ENCODE results near the gene ATP9B.
"Not testable (repeated sequence)": the region's sequence is repeated elsewhere in the genome, so short reads cannot be mapped to it uniquely, and the experiment has no call there.

ATP9B gene

DNA sequence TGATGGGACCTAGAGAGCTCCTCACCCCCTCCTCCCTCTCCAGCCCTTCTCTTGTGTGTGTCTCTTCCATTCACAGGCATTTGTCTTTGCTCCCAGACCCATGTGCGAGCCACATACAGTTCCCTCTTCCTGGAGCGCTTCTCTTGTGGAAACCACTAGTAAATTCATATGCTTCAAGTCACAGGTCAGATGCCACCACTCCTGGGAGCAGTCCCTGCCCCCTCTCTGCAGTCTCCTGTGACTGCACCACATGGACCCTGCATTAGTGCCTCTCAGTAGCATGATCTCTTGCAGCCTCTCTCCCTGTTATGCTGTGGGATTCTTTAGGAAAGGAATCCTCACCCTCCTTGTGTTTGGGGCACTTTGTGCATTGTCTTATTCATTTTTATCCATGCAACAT is 230.1 kb downstream of the ATP9B start:
- DNase-seq: no peak

DNA sequence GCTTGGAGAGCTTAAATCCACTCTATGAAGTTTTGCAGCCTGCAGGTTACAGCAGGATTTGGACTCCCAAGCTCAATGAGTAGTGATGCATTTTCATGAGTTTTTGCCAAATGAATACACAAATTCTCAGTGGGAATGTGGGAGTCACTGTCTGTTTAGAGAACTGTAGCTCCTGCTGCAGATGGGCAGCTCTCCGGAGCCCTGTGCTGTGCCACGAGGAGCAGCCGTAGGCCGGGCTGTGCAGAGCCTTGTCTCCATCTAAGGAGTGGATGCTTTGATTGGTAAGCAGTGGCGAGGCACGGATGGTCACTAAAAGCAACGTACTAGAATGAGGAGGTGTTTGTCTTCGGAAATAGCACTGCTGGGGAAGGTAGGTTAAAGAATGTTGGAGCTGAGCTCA is 230.5 kb downstream of the ATP9B start:
- no peak for DNase-seq

DNA sequence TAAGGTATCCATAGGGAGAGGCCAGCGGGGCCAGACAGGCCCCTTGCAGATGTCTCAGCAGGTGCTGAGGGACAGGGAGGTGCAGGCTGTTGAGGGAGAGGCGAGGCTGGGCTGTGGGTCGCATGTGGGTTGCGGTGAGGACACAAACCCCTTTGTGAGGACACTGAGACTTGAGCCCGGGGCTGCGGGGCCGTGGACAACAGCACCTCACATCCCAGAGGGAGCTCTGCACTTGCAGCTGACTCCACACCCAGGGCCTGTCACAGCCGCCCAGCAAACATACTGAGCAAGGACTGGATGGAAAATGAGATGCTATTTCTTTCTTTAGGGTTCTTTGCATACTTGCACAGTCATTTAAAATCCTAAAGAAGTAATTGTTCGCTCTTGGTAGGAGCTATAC is 231.2 kb downstream of the ATP9B start:
- DNase-seq: no peak

DNA sequence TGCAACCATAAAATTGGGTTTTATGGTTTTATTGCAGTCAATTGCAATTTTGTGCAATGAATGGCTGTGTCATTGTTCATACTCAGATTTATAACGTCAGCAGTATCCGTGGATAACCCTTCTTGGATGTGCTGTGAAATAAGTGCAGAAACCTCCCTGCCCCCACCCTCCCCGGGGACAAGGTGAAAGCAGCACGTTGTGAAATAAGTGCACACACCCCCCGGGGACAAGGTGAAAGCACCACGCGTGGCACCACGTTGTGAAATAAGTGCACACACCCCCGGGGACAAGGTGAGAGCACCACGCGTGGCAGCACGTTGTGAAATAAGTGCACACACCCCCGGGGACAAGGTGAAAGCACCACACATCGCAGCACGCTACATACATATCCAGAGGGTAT is 232.9 kb downstream of the ATP9B start:
- DNase-seq: no peak

DNA sequence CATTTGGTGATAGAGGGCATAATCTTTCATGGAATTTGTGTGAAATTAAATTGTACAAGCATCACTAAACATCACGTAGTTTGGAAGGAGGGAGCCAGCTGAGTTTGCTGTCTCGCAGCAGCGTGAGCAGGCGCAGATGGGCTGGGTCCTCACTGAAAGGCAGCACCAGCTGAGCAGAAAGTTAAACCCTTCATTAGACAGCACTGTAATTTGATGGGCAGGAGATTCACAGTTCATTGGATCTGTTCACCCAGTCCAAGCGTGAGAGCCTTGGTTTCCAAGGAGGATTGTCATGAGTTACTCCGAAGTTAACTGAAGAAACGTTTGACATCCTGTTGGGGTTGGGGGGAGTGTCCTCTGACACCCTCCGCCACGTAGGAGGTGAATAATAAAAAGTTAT is 236.7 kb downstream of the ATP9B start:
- no peak for DNase-seq

DNA sequence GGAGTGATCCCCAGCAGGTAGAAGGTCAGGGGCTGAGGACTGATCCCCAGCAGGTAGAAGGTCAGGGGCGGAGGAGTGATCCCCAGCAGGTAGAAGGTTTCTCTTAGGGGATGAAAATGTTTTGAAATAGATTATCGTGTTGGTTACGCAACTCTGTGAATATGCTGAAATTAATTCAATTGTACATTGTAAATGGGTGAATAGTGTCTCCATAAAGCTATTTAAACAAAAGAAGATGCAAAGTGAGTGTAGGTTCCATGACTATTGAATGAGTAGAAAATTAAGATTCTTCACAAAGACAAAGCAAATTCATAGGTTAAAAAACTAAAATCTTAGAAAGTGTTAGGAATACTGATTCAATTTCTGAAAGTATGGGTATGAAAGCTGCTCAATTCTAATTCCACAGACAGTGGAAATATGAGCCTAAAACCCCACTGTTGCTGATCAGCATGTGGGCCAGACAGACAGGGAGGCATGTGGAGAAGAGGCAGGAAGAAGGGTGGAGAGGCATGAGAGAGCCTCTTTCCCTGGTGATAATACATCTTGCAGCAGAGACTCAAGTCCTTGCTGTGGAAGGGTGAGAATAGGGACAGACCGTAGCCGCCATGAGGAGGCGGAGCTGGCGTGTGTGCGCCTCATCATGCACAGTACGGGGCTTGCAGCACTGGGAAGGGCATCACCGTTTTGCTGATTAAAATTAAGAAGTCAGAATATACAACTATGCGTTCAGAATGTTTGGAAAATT is 240.6 kb downstream of the ATP9B start:
- DNase-seq: peak; percentile 28

DNA sequence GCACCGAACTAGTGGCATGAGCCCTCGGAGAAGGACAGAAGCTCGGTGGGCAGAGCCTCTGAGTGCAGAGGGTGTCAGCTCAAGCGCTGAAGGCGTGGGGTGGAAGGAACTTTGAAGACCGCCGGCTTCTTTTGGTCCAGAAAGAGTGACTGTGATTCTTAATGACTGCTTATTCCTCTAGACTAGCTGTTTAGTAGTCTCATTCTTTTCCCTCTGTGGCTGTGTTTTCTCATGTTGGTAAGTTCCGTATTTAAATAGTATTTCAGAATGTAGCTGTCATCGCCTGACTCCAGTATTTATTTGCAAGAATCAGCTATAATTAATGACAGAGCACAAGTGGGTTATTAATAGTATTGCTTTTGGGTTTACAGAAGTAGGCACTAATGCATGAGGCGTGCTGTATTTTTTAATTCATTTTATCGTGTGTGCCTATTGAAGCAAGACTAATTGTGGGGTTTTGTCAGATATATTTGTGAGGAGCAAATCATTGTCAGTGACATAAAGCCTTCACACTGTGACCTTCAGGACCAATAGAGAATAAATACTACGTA is 245.7 kb downstream of the ATP9B start:
- DNase-seq: peak; percentile 81

DNA sequence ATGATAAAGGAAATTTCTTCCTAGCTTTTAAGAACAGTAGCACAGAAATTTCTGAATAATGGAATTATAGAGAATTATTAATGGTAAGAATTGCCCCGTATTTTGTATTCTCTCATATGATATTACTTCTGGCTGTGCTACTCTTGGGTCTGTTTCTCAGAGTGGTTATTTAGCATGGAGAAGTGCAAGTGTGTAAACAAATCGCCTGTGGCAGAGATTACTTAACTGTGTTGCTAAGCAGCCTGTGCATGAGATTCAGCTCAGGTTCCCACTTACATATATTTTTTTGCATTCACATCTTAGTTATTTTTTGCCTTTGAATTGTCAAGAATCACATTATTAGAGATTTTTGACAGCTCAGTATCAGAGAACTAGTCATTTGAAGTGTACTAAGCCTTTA is 246.4 kb downstream of the ATP9B start:
- peak; percentile 85 for DNase-seq

DNA sequence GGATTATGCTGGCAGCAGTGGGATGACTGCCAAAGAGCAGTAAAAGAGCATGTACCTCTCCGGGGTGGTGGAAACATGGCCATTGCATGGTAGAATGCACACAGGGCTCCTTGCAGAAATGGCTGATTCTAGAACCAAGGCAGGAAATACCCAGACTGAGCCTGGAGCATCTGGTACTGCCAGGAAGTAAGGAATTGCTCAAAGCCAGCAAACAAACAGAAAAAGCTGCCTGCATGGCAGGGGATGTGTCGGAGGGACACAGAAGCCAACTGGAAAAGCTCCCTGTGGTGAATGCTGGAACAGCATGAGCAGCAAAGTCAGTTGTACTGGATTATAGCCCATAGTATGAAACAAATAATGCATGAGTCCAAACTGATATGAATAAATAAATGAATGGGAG is 248.5 kb downstream of the ATP9B start:
- DNase-seq: peak; percentile 65

DNA sequence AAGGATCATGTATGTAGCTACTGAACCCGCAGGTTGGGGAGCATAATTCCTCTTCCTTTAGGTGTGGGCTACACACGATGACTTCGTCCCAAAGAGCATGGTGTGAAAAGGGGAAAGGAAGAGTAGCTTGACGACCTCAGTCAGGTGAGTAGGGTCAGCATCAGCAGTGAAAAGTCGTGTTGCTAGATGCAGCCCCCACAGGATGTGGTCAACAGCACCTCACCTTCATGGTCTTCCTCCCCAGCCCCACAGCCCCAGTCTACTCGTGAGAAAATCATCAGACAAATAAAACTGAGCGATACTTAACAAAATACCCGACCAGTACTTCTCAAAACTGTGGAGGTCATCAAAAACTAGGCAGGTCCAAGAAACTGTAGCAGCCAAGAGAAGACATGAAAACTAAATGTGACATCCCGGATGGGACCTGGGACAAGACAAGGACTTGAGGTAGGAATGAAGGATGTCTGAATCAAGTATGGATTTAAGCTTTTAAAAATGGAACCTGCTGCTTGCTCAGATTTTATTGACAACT is 249.0 kb downstream of the ATP9B start:
- no peak for DNase-seq

DNA sequence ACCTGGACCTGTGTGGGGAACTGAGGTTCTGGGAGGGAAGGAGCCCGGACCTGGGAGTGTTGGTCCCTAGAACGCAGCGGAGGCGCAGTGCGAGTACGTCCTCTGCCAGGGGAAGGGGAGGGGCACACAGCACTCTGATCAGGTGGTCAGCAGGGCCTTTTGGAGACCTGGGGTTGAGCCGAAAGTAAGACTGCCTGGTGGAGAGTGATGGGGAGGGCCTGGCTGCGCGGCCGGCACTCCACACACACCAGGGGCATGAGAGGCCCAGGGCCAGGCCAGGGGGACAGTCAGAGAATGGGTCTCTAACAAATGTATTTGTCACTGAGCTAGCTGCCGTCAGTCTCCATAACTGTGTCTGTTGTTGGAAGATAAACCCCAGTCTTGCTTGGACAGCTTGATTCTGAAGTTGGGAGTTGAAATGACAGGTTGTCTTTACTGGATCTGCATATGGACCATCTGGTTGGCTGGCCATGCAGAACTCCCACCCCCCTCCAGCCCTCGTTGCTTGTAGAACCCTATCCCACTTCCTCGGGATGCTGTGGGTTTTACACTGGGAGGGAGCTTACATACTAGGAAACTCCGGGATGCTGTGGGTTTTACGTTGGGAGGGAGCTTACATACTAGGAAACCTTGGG is 251.1 kb downstream of the ATP9B start:
- no peak for DNase-seq

DNA sequence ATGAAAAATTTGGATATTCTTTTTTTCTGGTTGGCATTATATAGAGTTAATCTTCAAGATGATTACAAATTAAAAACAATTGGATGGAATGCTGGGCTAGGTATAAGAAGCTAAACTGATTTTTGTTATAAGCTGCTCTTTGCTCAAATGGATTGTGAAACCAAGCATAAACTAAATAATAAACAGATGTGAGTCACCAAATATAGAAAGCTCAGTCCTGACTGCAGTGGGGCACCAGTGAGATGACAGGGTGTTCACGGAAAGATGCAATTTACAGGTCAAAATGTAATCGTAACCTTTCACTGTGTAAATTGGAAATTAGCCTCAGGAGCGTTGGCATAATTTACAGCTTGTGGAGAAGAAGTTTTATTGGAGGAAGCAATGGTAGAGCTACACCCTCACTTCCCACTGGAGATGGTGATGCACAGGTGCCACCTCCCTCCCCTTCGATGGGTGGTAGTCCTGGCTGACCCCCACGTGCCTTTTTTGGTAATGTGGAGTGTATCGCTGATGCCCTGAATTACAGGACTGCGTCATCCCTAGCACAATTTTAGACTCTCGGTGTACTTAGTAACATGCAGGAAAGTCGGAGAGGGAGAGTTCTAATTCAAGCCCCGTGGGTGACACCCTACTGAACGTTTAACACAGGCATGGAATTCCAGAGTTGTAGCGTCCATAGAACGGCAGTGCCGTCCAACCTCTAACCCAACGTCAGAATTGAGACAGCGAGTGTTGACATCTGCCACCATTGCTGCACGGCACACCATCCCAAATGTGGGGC is 252.6 kb downstream of the ATP9B start:
- DNase-seq: peak; percentile 72

DNA sequence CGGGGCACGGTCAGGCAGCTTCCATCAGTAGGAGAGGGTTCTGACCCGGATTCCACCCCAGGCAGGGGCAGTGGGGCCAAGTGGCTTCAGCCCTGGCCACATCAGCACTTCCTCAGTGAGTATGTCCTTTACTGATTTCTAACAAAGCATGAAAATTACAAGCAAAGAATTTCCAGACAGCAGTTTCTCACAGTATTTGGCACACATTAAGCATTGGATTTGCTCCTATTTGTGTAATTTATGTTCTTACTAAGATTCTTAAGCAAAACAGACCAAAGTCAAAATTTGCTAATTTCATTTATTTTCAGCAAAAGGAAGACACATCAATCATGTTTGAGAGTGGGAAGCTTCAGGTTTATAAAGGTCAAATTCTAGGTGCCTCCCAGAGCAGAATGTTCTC is 253.2 kb downstream of the ATP9B start:
- DNase-seq: no peak

DNA sequence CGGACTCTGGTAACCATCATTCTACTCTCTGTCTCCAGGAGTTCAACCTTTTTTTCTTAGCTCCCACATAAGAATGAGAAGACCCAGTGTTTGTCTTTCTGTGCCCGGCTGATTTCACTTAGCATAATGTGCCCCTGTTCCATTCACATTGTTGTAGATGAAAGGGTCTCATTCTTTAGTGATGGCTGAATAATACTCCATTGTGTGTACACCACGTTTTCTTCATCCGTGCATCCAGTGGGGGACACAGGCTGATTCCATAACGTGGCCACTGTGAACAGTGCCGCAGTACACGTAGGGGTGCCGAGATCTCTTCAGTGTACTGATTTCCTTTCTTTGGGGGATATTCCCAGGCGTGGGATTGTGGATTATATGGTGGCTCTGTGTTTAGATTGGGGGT is 254.3 kb downstream of the ATP9B start:
- no peak for DNase-seq

DNA sequence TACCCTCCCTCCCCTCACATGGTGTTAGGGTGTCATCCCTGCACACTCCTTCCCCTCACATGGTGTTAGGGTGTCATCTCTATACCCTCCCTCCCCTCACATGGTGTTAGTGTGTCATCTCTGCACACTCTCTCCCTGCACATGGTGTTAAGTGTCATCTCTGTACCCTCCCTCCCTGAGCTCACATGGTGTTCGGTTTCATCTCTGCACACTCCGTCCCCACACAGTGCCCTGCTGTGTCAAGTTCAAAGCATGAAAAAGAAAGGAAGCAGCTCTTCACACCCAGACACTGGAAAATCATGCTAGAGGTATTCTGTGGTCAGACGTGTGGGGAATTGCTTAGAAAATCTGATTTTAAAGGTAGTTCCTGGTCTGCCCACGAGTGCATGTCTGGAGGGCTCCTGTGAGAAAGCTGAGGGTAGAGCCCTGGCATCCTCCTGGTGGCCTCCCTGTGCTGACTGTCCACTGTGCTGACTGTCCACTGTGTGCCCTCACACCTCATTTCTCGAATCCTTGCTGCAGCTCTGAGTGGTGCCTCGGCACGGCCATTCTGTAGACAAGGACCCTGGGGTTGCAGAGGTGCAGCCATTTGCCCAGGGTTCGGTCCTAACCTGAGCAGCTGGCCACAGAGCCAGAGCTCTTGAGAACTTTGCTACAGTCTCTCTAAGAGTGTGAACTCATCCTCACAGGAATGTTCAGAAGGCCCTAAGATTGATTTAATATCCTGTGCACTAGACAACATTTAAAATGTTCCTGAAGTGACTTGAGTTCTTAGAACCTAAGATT is 257.4 kb downstream of the ATP9B start:
- peak; percentile 15 for DNase-seq

DNA sequence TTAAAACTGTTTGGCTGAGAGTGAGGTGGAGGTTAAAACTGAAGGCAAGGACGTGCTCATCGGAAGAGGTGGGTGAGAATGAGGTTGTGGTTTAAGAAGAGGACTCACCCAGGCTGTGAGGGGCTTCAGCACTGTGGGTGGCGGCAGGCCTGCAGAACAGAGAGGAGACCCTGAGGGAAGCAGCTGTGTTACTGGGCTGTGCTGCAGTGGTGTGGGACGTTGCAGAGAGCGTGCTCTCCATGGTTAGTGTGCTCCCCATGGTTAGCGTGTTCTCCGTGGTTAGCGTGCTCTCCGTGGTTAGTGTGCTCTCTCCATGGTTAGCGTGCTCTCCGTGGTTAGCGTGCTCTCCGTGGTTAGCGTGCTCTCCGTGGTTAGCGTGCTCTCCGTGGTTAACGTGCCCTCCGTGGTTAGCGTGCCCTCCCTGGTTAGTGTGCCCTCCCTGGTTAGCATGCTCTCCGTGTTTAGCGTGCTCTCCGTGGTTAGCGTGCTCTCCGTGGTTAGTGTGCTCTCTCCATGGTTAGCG is 258.1 kb downstream of the ATP9B start:
- no peak for DNase-seq

DNA sequence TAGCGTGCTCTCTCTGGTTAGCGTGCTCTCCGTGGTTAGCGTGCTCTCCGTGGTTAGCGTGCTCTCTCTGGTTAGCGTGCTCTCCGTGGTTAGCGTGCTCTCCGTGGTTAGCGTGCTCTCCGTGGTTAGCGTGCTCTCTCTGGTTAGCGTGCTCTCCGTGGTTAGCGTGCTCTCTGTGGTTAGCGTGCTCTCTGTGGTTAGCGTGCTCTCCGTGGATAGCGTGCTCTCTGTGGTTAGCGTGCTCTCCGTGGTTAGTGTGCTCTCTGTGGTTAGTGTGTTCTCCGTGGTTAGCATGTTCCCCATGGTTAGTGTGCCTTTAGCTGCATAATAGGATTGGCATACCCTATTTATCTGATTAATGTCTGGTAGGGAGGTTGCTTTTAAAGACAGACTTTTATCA is 258.7 kb downstream of the ATP9B start:
- not testable (repeated sequence) for DNase-seq

DNA sequence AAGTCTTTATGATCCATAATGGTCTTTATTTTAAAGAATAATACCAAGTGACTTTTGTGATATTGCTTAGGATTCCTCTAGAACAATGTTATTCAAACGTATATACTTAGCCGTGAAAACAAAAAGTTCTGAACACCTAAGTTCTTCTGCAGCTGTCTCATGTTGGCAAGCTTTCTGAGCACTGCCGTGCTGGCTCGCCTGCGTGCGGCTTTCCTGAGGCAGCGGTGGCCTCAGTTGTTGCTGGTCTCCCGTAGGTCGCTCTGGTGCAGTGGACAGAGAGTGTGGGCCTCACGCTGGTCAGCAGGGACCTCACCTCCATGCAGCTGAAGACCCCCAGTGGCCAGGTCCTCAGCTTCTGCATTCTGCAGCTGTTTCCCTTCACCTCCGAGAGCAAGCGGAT is 259.7 kb downstream of the ATP9B start:
- DNase-seq: no peak

DNA sequence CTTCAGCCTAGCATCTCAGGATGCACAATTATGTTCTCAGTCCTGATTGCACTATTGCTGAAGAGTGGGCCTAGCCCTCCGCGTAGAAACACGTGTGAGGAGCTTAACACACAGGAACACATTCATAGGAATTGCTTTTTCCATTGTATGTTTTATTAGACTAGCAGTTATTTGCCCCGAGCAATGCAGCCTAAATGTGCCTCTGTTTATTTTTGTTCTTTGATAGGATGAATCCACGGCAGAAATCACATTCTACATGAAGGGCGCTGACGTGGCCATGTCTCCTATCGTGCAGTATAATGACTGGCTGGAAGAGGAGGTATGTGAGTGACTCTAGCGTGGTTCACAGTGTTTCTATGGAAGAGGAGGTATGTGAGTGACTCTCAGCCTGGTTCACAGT is 260.6 kb downstream of the ATP9B start:
- DNase-seq: no peak

DNA sequence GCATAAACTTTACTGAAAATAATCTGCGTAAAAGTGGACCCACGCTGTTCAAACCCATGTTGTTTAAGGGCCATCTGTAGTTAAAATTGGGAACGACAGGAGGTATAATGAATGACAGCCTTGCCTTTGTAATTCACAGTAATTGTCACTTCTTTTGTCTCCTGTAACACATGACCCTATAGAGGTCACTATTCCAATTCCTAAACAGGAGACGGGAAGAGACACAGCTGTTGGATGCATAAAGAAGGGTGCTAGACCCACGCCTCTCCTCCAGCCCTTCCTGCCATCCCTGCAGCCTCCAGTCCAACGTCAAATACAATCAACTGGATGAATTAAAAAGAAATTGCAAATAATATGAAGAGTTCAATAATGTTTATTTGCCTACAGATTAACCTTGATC is 263.5 kb downstream of the ATP9B start:
- DNase-seq: peak; percentile 97

DNA sequence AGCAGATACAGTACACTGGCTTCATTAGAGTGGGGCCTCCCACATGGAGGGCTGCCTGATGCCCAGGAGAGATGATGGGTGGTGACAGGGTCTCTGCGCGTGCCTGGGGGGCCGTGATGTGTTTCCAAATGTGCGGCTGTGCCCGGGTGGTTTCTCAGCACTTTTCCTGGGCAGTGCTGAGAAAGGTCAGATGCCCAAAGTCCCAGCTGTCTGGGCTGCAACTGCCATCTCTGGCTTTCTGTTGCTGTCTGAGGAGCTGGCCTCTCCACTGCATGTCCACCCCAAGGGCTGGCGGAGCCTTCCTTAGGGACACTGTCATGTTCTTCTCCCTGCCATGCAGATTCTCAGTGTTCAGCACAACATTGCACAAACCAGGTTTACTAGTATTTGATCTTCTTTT is 263.9 kb downstream of the ATP9B start:
- DNase-seq: no peak

DNA sequence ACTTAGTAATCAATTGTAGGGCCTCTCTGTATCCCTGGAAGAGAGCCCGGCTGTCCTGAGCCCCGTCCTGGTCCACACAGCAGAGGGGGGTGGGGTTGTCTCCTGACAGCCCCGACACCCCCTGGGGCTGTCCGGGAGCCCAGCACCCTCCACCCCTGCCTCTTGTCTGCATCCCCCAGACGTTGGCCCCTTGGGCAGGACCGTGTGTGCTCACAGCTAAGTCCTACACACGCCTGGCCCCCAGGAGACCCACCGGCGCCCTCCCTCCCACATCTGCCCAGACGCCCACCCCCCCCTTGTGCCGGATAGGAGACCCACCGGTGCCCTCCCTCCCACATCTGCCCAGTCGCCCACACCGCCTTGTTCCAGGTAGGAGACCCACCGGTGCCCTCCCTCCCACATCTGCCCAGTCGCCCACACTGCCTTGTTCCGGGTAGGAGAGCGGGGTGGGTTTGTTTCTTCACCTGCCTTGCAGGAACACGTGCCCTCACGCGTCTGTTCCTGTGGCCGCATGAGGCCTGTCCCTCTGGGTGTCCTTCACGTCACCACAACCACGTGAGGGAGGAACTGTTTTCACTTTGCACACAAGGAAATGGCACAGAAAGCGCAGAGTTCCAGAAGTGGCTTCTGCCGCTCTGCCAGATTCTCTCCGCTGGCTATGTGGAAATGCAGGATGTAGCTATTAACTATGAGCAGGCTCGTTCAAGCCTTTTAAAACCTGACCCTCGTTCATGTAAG is 265.5 kb downstream of the ATP9B start:
- no peak for DNase-seq

Data from NCI-H146 (cell line).